A549 treated with GW870086 at 1 μM for 4 hours (cell line): ENCODE data around the gene PPP2R2D. TPM values are rescaled to one million over a fixed set of nuclear protein-coding genes. Genes with fewer than 3 reads are reported as not detected.

ENCODE experiments used
- total RNA-seq: library from RNA; stranded (reverse); fragments of 200-300 nt; extraction: Qiagen RNA extraction; gene quantifications from 5 replicates; pipeline ENCODE4 v1.2.3, GENCODE V29; 2022; ENCODE audit warnings: low read depth

PPP2R2D gene
- total RNA-seq: 22.7 to 31.4 TPM (median 30.2 TPM) in 5 replicates

GRCh38 chr10:131900350-131901152 lies at the start of gene PPP2R2D:
TSS of gene PPP2R2D (plus strand) at chr10:131901008. CDS start at chr10:131901149, 141 bp downstream.

GRCh38 chr10:131981429-131982184 lies 80.8 kb downstream of the PPP2R2D start, which contains the start of gene BNIP3:
TSS of gene BNIP3 (minus strand) at chr10:131981923. CDS start at chr10:131981806, 117 bp downstream.

Other genes with a start within 250 kb of the PPP2R2D start
- 40.3 to 48.3 TPM (median 42.8 TPM) in 5 replicates for gene BNIP3, start 80.9 kb downstream of the PPP2R2D start, total RNA-seq
- gene JAKMIP3, start 164.9 kb downstream of the PPP2R2D start, total RNA-seq: 1.00 to 1.4 TPM (median 1.1 TPM) in 5 replicates